Calu3 (cell line): ENCODE results near the gene ME1. TPM values are rescaled to one million over a fixed set of nuclear protein-coding genes. Genes with fewer than 3 reads are reported as not detected.

ENCODE experiments used
- BruUV-seq: library from RNA; stranded (reverse); fragments of 400-500 nt; replicated peaks from 2 replicates; lab custom pipeline; 2021; lab: Mats Ljungman, UMichigan
- CTCF ChIA-PET: fragments of 300-600 bp; sonication (Branson Sonifier 250); formaldehyde crosslinking; loops from one replicate; lab custom pipeline; 2022; ENCODE audit warnings: antibody characterized with exemption; lab: Charles Lee
- DNase-seq: peaks from one replicate; pipeline ENCODE4 v3.0.0; 2022
- H3K27ac Mint-ChIP-seq: one replicate; pipeline ENCODE4 v1.8.0; 2022; ENCODE audit warnings: mixed read lengths; ENCODE audit not compliant: unreplicated experiment
- H3K27me3 Mint-ChIP-seq: one replicate; pipeline ENCODE4 v1.8.0; 2022; ENCODE audit warnings: mixed read lengths; ENCODE audit not compliant: unreplicated experiment
- H3K36me3 Mint-ChIP-seq: one replicate; pipeline ENCODE4 v1.8.0; 2022; ENCODE audit warnings: mild to moderate bottlenecking, moderate library complexity, mixed read lengths; ENCODE audit not compliant: insufficient read depth, unreplicated experiment
- H3K4me1 Mint-ChIP-seq: one replicate; pipeline ENCODE4 v1.8.0; 2022; ENCODE audit warnings: mild to moderate bottlenecking, low read depth, mixed read lengths; ENCODE audit not compliant: unreplicated experiment
- H3K4me3 Mint-ChIP-seq: one replicate; pipeline ENCODE4 v1.8.0; 2022; ENCODE audit warnings: mild to moderate bottlenecking, low read depth, moderate library complexity, mixed read lengths; ENCODE audit not compliant: unreplicated experiment
- H3K9me3 Mint-ChIP-seq: one replicate; pipeline ENCODE4 v1.8.0; 2022; ENCODE audit warnings: low read depth, mixed read lengths; ENCODE audit not compliant: unreplicated experiment
- CTCF ChIP-seq: fragments of 200-600 bp; IDR thresholded peaks from one replicate; pipeline ENCODE4 v1.8.0; 2022; ENCODE audit warnings: antibody characterized with exemption; ENCODE audit not compliant: unreplicated experiment
- intact Hi-C: fragments of 100-400 bp; cut with micrococcal nuclease; formaldehyde crosslinking; loops from one replicate; pipeline ENCODE4 v1.10.0; 2022; ENCODE audit not compliant: unreplicated experiment
- total RNA-seq: library from RNA; stranded (reverse); gene quantifications from 2 replicates; pipeline ENCODE4 v1.2.3, GENCODE V29; 2022

ME1 gene
- total RNA-seq, 1 experiment from 2014 or later: 14.5 TPM

- no TSS peak for BruUV-seq
- no peak overlapping the region for H3K4me3 Mint-ChIP-seq
- no peaks in the 10 kb centered on the region for H3K4me1 Mint-ChIP-seq
- H3K27ac Mint-ChIP-seq: no peak overlapping the region
- DNase-seq: no peak
- TF ChIP-seq CTCF: no peak
- intact Hi-C loops: no loop called here
- H3K9me3 Mint-ChIP-seq: no peaks in the 10 kb centered on the region
- no peaks in the 10 kb centered on the region for H3K27me3 Mint-ChIP-seq
- no peaks in the 10 kb centered on the region for H3K36me3 Mint-ChIP-seq
- CTCF ChIA-PET: no interaction called here
Observed at GRCh38 chr6:83370567-83370966, 60.3 kb downstream of the ME1 start.

- no peak for TF ChIP-seq CTCF
- Mint-ChIP-seq H3K4me3 (no peak overlapping the region), H3K4me1 (no peaks in the 10 kb centered on the region), H3K27me3 (no peaks in the 10 kb centered on the region), H3K9me3 (no peaks in the 10 kb centered on the region), H3K36me3 (no peaks in the 10 kb centered on the region), H3K27ac (no peak overlapping the region)
- no peak for DNase-seq
- CTCF ChIA-PET: no interaction called here
- BruUV-seq: no TSS peak
- intact Hi-C loops: no loop called here
Observed at GRCh38 chr6:83369692-83370091, 61.2 kb downstream of the ME1 start.

GRCh38 chr6:83368577-83368976 lies 62.3 kb downstream of the ME1 start:
- Mint-ChIP-seq H3K27ac (no peak overlapping the region), H3K27me3 (no peaks in the 10 kb centered on the region), H3K9me3 (no peaks in the 10 kb centered on the region), H3K36me3 (no peaks in the 10 kb centered on the region), H3K4me3 (no peak overlapping the region), H3K4me1 (no peaks in the 10 kb centered on the region)
- TF ChIP-seq CTCF: no peak
- DNase-seq: no peak
- CTCF ChIA-PET: no interaction called here
- intact Hi-C loops: no loop called here
- BruUV-seq: no TSS peak

- no TSS peak for BruUV-seq
- DNase-seq: no peak
- H3K4me3 Mint-ChIP-seq: no peak overlapping the region
- no peaks in the 10 kb centered on the region for H3K4me1 Mint-ChIP-seq
- CTCF ChIA-PET: no interaction called here
- intact Hi-C loops: no loop called here
- TF ChIP-seq CTCF: no peak
- H3K36me3 Mint-ChIP-seq: no peaks in the 10 kb centered on the region
- no peaks in the 10 kb centered on the region for H3K9me3 Mint-ChIP-seq
- no peak overlapping the region for H3K27ac Mint-ChIP-seq
- no peaks in the 10 kb centered on the region for H3K27me3 Mint-ChIP-seq
Observed at GRCh38 chr6:83367104-83367503, 63.7 kb downstream of the ME1 start.
